ENCODE results near the gene TSPAN12.
"Not testable (repeated sequence)": the region's sequence is repeated elsewhere in the genome, so short reads cannot be mapped to it uniquely, and the experiment has no call there.

TSPAN12 gene, protein sequence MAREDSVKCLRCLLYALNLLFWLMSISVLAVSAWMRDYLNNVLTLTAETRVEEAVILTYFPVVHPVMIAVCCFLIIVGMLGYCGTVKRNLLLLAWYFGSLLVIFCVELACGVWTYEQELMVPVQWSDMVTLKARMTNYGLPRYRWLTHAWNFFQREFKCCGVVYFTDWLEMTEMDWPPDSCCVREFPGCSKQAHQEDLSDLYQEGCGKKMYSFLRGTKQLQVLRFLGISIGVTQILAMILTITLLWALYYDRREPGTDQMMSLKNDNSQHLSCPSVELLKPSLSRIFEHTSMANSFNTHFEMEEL

DNA sequence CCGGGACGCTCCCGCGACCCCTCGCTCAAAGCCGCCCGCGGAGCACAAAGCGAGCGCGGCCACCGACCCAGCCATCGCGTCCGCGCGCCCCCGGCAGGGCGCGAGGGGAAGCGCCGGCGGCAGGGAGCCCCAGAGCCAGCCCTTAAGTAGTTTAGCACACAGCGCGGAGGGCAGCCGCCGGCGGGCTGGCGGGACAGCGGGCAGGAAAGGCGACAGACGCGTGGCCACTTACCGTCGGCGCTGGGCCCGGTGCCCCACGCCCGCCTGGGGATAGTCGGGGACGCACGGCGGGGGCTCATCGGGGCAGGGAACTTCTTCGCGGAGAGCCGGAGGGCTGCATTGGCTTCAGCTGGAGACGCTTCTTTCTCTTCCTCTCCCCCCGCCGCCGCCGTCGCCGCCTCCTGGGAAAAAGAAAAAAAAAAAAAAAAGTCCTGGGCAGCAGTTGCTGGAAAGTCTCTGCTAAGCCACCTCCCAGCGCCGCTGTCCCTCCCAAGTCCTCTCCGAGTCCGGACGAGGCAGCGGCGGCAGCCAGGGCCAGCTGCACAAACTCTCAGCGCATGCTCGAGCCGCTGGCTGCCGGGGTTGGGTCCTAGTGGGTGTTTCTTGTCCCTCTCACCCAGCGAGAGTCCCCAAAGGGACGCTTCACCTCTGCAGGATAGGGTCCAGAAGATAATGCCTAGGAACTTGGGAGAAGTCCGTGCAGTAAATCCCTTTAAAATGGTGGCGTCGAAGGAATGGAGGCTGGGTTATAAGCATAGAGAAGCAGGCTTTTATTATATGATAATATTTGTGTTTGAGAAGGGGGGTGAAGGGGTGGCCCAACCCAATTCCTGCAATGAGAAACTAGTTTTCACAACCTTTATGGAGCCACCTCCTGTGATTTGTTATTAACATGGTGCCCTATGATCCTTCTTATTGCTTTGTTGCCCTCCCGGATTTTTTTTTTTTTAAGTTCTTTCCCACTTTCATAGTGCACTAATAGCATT lies at the start of gene TSPAN12:
TSPAN12 (minus strand) TSS at position 557 of the 986 bp plus-strand sequence. CDS start 1,381 bp downstream, outside the sequence.
- peak; percentile 60 for DNase-seq

DNA sequence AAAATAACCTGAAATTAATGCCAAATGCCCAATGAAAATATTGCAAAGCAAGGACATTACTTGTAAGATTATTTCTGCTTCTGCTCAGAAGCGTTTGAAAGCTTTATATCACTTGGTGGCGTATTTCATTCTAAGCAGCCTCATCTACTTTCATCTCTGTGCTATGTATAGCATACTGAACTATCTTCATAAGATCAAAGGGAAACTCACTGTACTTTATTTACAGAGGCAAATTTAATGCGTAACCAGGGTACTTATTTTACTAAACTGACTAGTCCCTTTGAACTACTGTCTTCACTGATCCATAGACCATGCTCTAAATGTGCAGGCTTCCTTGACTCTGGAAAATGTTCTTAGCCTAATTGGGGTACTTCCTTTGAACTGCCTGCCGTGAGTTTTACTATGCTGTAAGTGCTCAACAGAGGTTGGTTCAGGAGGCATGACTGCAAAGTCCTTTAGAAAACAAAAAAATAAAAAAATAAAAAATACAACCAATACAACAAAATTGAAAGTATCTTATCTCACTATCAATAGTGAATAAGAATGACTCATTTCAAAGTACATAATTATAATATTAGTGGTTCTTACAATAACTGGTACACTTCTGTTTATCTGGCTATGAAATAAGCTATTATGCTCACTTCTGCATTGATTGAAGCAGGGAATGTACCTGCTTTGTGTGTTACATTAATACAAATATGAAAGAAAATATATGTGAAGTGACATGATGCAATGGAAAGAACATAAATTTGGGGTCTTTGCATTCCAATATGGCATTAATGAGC lies 41.0 kb upstream of the TSPAN12 start:
- DNase-seq, result no peak

DNA sequence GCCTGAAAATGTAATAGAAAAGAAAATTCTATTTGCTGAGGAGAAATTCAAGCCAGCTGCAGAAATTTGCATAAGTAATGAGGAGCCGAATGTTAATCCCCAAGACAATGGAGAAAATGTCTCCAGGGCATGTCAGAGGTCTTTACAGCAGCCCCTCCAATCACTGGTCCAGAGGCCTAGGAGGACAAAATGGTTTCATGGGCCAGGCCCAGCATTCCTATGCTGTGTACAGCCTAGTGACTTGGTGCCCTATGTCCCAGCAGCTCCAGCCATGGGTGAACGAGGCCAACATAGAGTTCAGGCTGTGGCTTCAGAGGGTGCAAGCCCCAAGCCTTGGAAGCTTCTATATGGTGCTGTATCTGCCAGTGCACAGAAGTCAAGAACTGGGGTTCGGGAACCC lies 37.3 kb upstream of the TSPAN12 start:
- DNase-seq, result not testable (repeated sequence)

DNA sequence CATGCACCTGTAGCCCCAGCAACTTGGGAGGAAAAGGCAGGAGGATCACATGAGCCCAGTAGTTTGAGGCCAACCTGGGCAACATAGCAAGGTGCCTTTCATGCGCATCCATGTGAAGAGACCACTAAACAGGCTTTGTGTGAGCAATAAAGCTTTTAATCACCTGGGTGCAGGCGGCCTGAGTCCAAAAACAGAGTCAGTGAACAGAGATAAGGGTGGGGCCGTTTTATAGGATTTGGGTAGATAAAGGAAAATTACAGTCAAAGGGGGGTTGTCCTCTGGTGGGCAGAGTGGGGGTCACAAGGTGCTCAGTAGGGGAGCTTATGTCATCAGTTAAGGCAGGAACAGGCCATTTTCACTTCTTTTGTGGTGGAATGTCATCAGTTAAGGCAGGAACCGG lies 27.7 kb upstream of the TSPAN12 start:
- DNase-seq, result not testable (repeated sequence)

DNA sequence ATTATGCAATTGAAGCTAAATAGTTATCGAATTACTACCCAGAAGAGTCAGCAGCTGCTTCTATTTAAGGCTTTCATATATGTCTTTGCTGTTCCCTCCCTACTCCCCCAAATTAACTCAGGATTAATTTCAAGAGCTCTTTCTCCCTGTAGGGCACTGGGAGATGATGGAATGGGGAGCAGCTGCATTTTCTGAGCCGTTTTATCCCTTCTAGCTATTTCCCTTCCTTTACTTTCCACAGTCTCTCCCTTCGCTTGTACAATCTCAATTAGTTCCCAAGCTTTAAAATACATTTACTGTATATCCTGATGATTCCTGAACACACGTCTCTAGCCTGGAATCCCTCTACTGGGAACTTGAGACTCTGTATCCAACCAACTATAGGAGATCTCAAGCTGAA lies 19.8 kb upstream of the TSPAN12 start:
- no peak for DNase-seq

DNA sequence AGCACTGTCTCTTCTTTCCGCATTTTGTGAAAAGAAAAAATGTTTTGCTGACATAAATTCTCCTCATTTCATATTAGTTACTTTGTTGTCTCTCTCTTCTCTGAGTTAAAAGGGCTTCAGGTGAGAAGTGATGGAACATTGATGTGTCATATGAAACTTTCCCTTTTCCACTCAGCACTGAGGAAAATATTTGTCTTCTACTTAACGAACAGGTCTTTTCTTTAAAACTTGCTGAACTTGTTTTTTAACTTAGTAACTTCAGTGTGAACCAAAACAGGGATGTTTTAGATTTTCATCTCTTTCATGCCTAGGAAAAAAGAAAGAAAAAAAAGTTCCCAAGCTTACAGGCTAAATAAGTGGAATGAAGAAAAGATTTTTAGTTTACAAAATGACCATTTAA lies 19.0 kb upstream of the TSPAN12 start:
- no peak for DNase-seq

DNA sequence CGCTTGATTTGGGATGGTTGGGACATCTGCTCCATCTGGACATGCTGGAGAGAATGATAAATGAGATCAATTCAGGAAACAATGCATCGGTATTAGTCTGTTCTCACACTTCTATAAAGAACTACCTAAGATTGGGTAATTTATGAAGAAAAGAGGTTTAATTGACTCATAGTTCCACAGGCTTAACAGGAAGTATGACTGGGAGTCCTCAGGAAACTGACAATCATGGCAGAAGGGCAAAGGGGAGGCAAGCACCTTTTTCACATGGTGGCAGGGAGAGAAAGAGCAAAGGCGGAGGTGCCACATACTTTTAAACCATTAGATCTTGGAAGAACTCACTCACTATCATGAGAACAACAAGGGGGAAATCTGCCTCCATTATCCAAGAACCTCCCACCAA lies 16.8 kb upstream of the TSPAN12 start:
- no peak for DNase-seq

DNA sequence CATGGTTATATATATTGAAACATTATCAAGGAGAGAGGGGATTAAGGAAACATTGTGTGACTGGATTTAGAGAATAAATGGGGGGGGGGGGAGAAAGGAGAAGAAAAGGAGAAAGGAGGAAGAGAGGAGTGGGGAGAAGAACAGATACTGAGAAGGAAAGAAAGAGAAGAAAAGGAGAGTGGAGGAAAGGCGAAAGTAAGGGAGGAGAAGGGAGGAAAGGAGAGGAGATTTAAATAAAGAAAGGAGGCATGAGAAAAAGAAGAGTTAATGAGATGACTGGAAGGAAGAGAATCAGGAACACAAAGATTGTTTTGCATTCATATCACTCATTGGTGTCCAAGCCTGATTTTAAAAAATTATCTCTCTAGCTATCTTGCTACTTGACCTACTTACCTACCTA lies 16.1 kb upstream of the TSPAN12 start:
- no peak for DNase-seq

DNA sequence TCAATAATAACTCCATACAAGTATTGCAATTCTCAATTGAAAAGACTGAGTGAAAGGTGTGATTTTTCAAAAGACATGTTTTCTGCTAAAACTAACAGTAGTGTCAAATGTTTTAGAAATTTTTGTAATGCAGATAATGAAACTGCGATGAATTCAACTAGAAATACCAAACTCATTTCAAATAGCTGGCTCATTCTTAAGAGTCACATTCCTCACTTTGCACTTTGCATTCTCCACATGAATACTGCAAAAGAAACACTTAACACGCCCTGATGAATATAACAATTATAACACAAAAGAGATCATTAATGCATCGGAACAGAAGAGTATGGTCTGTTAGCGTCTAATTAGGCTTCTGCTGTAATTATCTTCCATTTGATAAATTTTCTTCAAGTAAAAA lies 15.5 kb upstream of the TSPAN12 start:
- DNase-seq, result no peak

DNA sequence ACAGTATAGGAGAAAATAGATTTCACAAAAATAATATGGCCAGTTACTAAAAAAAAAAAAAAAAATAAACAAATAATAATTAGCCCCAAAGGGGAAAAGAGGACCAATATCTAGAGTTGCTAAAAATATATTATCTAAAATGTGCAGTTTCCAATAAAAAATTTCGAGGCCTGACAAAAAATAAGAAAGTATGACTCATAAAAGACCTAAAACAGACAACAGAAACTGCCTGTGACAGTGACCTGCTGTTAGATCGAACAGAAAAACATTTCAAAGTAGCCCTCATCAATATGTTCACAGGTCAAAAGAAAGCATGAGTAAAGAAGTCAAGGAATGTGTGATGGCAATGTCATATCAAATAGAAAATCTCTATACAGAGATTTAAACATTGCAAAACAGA lies 11.8 kb upstream of the TSPAN12 start:
- DNase-seq, result no peak

DNA sequence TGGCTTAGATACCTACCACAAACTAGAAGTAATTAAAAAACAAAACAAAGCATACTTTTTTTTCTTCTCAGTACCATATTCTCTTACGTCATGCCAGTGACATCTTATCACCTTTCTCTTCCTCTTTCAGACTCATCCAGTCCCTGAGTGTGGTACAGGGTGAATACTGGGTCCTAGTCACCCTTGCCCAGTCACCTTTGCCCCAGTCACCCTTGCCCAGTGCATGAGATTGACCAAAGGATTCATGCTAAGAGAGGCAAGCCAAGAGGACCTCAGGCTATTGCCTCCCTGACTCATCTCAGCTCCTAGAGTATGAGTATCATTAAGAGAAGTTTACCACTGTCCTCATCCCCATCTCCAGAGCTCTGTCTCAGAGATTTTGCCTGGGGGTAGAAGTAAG lies 10.0 kb upstream of the TSPAN12 start:
- DNase-seq, result no peak

DNA sequence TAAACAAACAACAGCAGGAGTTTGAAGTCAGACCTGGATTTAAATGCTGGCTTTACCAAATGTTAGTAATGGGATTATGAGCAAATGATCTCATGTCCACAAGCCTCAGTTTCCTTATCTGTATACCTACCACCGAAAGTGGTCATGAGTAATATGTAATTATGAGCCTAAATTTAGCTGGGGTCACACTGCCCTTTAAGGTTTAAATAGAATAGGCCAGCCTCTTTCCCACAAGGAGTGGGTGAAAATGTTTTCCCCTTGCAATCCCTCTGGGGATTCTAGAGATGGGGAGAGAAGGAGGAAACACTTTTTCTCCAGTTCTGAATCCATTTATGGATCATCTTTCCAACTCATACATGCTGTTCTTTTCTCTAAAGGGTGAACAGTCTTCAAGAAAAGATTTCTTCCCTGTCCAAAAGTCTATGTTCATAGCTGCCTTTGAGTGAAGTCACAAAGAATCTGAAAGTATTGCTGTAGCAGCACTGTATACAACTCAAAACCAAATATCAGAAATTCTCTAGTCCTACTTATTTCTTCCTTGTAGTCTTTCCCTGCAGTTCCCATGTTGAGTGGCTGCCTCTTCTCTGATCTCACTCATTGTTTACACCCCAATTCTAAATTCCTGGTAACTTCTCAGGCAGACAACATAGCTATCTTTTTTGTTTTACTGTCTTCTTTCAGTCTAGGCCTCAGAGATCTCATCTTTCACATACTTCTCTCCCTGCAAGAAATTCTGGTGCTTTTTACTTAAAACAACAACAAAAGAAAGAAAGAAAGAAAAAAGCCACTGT lies 7.4 kb upstream of the TSPAN12 start:
- DNase-seq, result no peak

DNA sequence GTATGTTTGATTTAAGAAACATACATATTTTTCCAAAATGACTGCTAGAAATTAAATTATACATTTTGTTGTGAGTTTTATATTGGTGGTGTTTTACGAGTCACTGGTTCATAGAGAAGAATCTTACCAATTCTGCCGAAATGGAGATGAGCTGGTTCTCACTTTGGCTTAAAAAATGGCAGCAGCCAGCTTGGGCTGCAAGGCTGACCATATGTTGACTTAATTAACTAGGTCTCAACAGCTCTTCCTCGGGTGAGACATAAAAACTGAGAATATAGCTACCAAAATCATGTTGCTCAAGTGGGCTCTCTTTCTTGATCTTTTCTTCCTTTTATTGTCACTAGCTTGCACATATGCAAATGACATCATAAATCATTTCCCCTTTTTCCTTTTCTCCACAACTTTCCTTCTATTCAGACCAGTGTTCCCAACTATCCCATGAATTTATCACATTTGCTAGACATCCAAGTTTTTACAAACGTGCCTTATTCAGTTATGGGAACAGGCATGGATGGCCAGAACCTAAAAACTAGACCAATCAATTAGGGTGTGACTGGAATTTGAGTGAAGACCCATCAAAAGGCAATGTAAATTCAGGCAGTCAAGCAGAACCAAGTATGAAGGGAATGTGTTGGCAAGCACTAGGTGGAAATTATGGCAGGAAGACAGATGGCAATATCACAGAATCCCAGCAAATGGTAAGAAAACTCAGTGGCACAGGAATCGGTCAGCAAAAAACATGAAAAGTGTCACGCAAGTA lies 6.4 kb upstream of the TSPAN12 start:
- DNase-seq, result no peak

DNA sequence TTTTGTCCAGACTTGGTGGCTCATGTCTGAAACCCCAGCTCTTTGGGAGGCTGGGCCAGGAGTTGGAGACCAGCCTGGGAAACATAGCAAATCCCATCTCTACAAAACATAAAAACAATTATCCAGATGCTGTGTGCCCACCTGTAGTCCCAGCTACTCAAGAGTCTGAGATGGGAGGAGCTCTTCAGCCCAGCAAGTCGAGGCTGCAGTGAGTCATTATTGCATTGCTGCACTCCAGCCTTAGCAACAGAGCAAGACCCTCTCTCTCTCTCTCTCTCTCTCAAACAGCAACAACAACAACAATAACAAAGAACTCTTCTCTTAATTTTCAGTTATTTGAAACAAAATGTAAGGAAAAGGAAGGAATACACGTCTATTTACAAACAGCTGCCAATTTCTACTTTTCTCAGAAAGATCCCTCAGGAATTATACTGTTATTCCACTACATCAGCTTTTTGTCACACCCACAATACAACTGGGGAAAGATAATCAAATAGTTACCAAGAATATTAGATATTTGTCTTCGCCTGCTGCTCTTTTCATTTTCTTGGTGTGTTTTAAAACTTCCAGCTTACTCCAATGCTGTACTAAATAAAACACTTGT lies 5.1 kb upstream of the TSPAN12 start:
- DNase-seq, result no peak

DNA sequence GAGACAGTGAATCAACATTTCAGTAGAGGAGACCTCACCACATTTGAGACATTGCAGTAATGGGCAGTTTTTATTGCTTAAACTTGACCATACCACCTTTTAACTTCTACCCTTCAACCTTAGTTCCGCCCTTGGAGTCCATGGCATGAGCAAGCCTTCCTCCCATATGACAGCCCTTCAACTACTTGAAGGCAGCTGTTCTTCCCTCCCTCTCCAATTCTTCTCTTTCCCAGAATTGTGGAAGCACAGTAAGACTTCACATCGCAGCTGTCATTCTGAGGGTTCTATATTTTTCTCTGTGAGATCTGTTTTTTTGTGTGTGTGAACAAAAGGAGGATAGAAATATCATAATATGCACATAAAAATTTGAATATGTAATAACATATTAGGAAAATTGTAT lies 2.2 kb upstream of the TSPAN12 start:
- no peak for DNase-seq

DNA sequence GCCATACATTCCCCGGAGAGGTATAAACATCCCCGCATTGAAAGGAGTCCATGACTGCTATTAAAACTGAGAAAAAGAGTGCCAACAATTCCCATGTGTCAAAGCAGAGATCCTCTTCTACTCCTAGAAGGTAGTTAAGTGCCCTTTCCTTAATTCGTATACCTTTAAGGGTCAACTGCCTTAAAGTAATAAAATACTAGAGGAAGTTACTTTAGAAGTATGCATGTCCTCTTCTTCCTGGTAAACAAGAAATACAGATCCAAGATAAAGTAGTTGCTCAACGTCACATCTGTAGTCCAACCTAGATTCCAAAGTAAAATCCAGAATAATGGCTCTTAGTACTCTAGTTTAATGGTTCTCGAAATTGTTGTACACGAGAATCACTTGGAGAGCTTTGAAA lies 1.5 kb upstream of the TSPAN12 start:
- DNase-seq, result no peak

DNA sequence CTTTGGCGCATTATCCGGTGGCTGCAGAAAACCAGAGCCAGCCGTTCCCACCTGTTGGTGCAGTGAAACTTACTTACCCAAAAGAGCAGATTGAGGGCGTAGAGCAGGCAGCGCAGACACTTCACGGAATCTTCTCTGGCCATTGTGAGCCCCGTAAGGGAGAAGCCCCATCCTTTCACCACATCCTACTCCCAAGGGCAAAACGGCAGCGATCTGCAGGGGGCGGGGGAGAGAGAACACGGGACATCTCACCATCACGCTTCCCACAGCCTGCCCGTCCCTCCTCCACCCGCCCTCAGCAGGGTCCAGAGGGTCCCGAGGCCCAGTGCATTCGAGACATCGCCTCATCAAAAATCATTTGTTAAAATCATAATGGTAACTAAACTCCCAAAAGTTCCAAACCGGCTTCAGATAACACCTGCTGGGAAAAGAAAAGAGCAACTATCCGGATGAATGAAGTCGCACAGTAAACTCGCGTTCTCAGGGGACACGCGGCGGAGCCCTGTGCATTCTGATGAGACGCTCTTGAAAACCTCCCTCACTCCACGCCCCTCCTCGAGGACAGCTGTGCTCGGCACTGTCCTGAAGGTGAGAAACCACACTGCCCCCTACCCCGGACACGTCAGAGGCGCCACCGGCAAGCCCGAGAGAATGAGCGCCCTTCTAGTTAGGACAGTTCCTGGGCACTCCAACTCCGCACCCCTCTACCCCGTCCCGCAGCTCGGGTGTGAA lies 1.2 kb downstream of the TSPAN12 start:
- DNase-seq, result peak; percentile 11

DNA sequence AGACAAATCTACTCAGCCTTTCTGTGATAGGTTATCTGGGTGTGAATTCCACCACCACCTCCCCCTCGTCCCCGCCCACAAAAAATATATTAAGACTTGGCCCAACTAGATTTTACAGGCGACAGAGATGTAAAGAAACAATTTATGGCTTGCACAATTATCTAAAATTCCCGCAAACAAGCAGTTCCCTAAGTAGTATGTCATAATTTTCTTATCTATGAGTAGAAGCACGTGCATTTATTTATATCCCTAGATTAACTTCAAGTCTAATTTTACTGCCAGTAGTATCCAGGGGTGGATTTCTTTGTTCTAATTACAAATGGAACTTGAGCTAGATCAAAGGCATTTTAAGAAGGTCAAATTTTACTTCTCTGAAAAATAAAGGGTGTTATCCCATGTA lies 1.7 kb downstream of the TSPAN12 start:
- no peak for DNase-seq

DNA sequence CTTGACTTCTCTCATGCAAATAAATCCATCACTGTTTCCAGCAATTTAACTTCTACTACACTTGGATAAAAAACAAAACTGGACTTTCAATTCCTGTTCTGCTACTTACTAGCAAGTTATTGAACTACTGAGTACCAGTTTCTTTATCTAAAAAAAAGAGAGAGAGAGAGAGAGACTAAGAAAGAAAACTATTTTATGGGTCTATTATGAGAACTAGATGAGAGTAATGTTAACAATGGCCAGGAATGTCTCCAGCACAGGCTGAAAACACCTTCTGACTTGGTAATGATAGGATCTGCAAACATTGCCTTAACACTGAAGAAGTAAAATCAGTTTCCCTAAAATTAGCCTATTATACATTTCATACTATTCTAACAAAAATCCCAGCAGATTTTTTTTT lies 5.2 kb downstream of the TSPAN12 start:
- DNase-seq, result no peak

DNA sequence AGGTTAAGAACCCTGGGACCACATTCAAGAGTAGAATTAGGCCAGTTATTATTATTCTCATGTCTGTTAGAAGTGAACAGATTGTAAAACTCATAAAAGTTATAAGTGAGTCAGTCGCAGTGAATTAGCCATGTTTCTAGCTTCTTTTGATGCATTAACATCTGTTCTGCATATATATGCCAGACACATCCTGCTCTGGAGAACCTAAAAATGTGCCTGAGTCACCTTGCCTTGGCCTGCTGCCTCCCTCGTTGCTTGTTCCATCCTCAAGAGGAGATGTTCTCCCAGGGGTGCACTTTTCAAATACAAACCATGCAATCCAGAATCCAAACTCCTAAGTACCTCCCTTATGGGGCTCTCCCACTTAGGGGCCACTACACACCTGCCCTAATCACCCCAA lies 14.8 kb downstream of the TSPAN12 start:
- DNase-seq, result no peak
